ENCODE results near the gene RSPH10B. TPM values are rescaled to one million over a fixed set of nuclear protein-coding genes. Genes with fewer than 3 reads are reported as not detected.

The RSPH10B gene
- total and polyA plus RNA-seq, 2 of the 8 experiments (the other 6 are each of a cell fraction or from before 2014, with no cell fraction given), result 0.17 to 0.45 TPM

DNA sequence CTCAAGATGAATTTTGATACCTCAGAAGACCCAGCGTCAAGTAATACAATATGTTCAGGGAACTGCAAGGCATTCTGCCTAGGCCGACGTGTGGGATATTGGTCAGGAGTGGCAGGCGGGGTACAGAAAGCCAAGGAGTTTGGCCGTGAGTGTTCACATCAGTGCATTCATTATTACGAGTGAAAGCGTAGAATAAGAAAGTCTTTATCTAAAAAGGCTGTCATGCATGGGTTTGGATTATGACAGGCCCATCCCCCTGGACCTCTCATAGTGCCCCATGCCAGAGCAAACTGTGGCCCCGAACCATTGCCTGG is 46.1 kb upstream of the RSPH10B start (continued):
- TF ChIP-seq TEAD4 (IDR thresholded peaks at IDR 0.05; ENCODE audit: low read depth, low read length) (no peak), POLR2A (IDR thresholded peaks at IDR 0.05; ENCODE audit: control extremely low read depth in 1 of 2, low read depth in 2 of 2, low read length in 2 of 2) (no peak; a peak in 1 of 3 replicates), SP4 (IDR thresholded peaks at IDR 0.05; ENCODE audit: low read length) (no peak), ZNF274 (IDR thresholded peaks at IDR 0.05; ENCODE audit: borderline replicate concordance, extremely low read depth, low read length) (no peak), RBBP5 (IDR thresholded peaks at IDR 0.05; ENCODE audit: borderline replicate concordance, low read depth, low read length) (no peak)
